GM18951 (cell line): ENCODE results near the gene OR2V1.
"Not testable (repeated sequence)": the region's sequence is repeated elsewhere in the genome, so short reads cannot be mapped to it uniquely, and the experiment has no call there.

ENCODE experiments used
- POLR2A ChIP-seq: IDR thresholded peaks from 4 replicates; pipeline ENCODE4 v1.6.1; 2011; ENCODE audit warnings: mild to moderate bottlenecking; ENCODE audit not compliant: insufficient read length, insufficient read depth; ENCODE audit errors: extremely low read depth
- in situ Hi-C: fragments of 300-500 bp; cut with MboI; formaldehyde crosslinking; loops from one replicate; pipeline ENCODE4 v1.12.0; 2022; ENCODE audit warnings: low sequenced_read_pairs, mixed read lengths, inconsistent platforms; ENCODE audit not compliant: unreplicated experiment

Gene OR2V1

GRCh38 chr5:181098762-181099601 is 32.0 kb downstream of the OR2V1 start:
- in situ Hi-C loops: no loop called here
- TF ChIP-seq POLR2A: no peak

GRCh38 chr5:181097759-181098491 is 33.0 kb downstream of the OR2V1 start:
- in situ Hi-C loops: not testable (repeated sequence)

GRCh38 chr5:181097383-181097753 is 33.6 kb downstream of the OR2V1 start:
- in situ Hi-C loops: not testable (repeated sequence)

GRCh38 chr5:181096721-181097382 is 34.1 kb downstream of the OR2V1 start:
- in situ Hi-C loops: not testable (repeated sequence)

- in situ Hi-C loops: not testable (repeated sequence)
Measured at GRCh38 chr5:181095162-181095561, 35.8 kb downstream of the OR2V1 start.

GRCh38 chr5:181092428-181092827 is 38.5 kb downstream of the OR2V1 start:
- TF ChIP-seq POLR2A: no peak
- in situ Hi-C loops: no loop called here

- no peak for TF ChIP-seq POLR2A
- in situ Hi-C loops: no loop called here
Measured at GRCh38 chr5:181088289-181088688, 42.7 kb downstream of the OR2V1 start.

- in situ Hi-C loops: no loop called here
- no peak for TF ChIP-seq POLR2A
Measured at GRCh38 chr5:181087309-181087708, 43.7 kb downstream of the OR2V1 start.

GRCh38 chr5:181086884-181087205 is 44.1 kb downstream of the OR2V1 start:
- TF ChIP-seq POLR2A: no peak
- in situ Hi-C loops: no loop called here

GRCh38 chr5:181086026-181086883 is 44.7 kb downstream of the OR2V1 start:
- no peak for TF ChIP-seq POLR2A
- in situ Hi-C loops: no loop called here

- in situ Hi-C loops: no loop called here
- TF ChIP-seq POLR2A: no peak
Measured at GRCh38 chr5:181084621-181085195, 46.3 kb downstream of the OR2V1 start.

- no peak for TF ChIP-seq POLR2A
- in situ Hi-C loops: no loop called here
Measured at GRCh38 chr5:181081989-181082388, 49.0 kb downstream of the OR2V1 start.

GRCh38 chr5:181076920-181077319 is 54.0 kb downstream of the OR2V1 start:
- in situ Hi-C loops: no loop called here
- TF ChIP-seq POLR2A: no peak
